Measurements from ENCODE around the gene VPS33B.

The VPS33B gene

GRCh38 chr15:90949979-90950675 is 72.3 kb downstream of the VPS33B start:
- DNase-seq (ENCODE audit: low read depth in 2 of 2), result no peak
